Endothelial cell of umbilical vein (primary cell): ENCODE data around the gene ICA1L.
"Not testable (repeated sequence)": the region's sequence is repeated elsewhere in the genome, so short reads cannot be mapped to it uniquely, and the experiment has no call there.

Experiments used
- EZH2 ChIP-seq: IDR thresholded peaks from 2 replicates; pipeline ENCODE4 v1.6.1; 2012; ENCODE audit warnings: borderline replicate concordance, low read depth, mild to moderate bottlenecking, moderate library complexity, low read length, inconsistent platforms; ENCODE audit not compliant: severe bottlenecking
- GATA2 ChIP-seq: IDR thresholded peaks from 2 replicates; pipeline ENCODE4 v1.7.0; 2011; ENCODE audit warnings: low read depth, mild to moderate bottlenecking, moderate library complexity, mixed read lengths, low read length; ENCODE audit not compliant: insufficient read length, insufficient read depth
- MYC ChIP-seq: IDR thresholded peaks from one replicate; pipeline ENCODE4 v1.6.1; 2011; ENCODE audit warnings: mild to moderate bottlenecking, low read depth, low read length
- POLR2A ChIP-seq: IDR thresholded peaks from 2 replicates; pipeline ENCODE4 v1.6.1; 2012; ENCODE audit warnings: low read depth, mild to moderate bottlenecking, control low read depth, low read length
- TF ChIP-seq, protein P1 (sequence below), 2 donors: IDR thresholded peaks; 1 replicate in 1 of 2; 2 replicates in 1 of 2; pipeline ENCODE4 v1.5.1; 2011; ENCODE audit warnings: low read length in 2 of 2, mild to moderate bottlenecking in 2 of 2, moderate library complexity in 2 of 2, control low read depth in 1 of 2, inconsistent platforms in 1 of 2, low read depth in 1 of 2; ENCODE audit not compliant: insufficient read depth in 1 of 2; ENCODE audit errors: extremely low read depth in 1 of 2
- TF ChIP-seq, protein P2 (sequence below): IDR thresholded peaks from 2 replicates; pipeline ENCODE4 v1.6.1; 2011; ENCODE audit not compliant: insufficient read depth, insufficient read length

DNA sequence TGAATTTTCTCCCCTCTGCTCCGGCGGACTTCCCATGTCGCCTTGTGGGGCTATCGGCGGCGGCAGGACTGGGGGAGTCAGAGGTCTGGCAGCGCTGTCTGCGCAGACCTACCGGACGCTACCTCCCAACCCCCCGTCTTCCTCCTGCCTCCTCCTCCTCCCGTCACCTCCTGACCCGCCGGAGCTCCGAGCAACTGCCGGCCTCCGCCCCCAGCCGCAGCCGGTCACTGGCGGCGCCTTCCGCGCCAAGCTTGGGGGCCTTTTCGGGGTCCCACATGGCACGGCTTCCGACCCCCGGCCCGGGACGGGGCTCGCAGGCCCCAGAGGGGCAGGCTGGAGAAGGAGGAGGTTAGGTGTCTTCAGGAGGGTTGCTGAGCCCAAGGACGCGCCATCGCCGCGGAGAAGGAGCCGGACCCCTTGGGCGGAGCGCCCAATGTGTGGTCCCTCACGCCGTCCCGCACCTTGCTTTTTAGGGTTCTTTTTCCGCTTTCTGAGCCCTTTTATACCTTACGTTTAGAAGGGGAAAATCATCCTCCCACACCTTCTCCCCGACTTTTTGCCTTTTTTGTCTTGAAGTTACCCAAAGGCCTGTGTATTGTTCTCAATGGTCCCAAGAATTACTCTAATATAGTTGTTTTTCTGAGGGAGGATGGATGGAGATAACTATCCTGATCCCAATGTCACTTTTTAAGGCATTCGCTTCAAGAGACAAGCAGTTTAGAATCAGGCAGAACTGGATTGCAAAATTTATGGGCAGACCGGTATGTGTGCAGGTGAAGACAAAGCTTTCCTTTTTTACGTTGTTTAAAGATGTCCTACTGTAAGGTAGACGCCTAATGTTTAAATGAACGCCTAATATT, 41.0 kb upstream of the ICA1L start:
- TF ChIP-seq GATA2, MYC, POLR2A, EZH2: not testable (repeated sequence)
- TF ChIP-seq, protein P1, sequence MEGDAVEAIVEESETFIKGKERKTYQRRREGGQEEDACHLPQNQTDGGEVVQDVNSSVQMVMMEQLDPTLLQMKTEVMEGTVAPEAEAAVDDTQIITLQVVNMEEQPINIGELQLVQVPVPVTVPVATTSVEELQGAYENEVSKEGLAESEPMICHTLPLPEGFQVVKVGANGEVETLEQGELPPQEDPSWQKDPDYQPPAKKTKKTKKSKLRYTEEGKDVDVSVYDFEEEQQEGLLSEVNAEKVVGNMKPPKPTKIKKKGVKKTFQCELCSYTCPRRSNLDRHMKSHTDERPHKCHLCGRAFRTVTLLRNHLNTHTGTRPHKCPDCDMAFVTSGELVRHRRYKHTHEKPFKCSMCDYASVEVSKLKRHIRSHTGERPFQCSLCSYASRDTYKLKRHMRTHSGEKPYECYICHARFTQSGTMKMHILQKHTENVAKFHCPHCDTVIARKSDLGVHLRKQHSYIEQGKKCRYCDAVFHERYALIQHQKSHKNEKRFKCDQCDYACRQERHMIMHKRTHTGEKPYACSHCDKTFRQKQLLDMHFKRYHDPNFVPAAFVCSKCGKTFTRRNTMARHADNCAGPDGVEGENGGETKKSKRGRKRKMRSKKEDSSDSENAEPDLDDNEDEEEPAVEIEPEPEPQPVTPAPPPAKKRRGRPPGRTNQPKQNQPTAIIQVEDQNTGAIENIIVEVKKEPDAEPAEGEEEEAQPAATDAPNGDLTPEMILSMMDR (IDR thresholded peaks at IDR 0.05; ENCODE audit: extremely low read depth in 1 of 2, insufficient read depth in 1 of 2, low read depth in 1 of 2, low read length in 2 of 2) = not testable (repeated sequence)
- TF ChIP-seq, protein P2, sequence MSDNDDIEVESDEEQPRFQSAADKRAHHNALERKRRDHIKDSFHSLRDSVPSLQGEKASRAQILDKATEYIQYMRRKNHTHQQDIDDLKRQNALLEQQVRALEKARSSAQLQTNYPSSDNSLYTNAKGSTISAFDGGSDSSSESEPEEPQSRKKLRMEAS = not testable (repeated sequence)
